Measurements from ENCODE around the gene MAPK7.
A peak's percentile ranks its signal among the peaks of the same experiment; 100 is the strongest.
"Not testable (repeated sequence)": the region's sequence is repeated elsewhere in the genome, so short reads cannot be mapped to it uniquely, and the experiment has no call there.

MAPK7 gene

GRCh38 chr17:19343671-19344151, 34.6 kb upstream of the MAPK7 start:
- no peak for DNase-seq

- DNase-seq, result no peak
Measured at GRCh38 chr17:19344311-19345066, 33.8 kb upstream of the MAPK7 start.

- DNase-seq, result no peak
Measured at GRCh38 chr17:19345067-19345460, 33.2 kb upstream of the MAPK7 start.

GRCh38 chr17:19345486-19346350, 32.6 kb upstream of the MAPK7 start:
- DNase-seq, result no peak

- DNase-seq, result no peak
Measured at GRCh38 chr17:19346351-19347255, 31.7 kb upstream of the MAPK7 start.

GRCh38 chr17:19347323-19348080, 30.8 kb upstream of the MAPK7 start:
- DNase-seq, result no peak

- DNase-seq, result no peak
Measured at GRCh38 chr17:19348081-19348650, 30.1 kb upstream of the MAPK7 start.

GRCh38 chr17:19348806-19349205, 29.5 kb upstream of the MAPK7 start:
- DNase-seq, result no peak

GRCh38 chr17:19353401-19353800, 24.9 kb upstream of the MAPK7 start:
- not testable (repeated sequence) for DNase-seq

- no peak for DNase-seq
Measured at GRCh38 chr17:19354748-19355147, 23.6 kb upstream of the MAPK7 start.

- DNase-seq, result no peak
Measured at GRCh38 chr17:19357351-19357750, 20.9 kb upstream of the MAPK7 start.

- no peak for DNase-seq
Measured at GRCh38 chr17:19357761-19358160, 20.5 kb upstream of the MAPK7 start.

- DNase-seq, result no peak
Measured at GRCh38 chr17:19359151-19359550, 19.1 kb upstream of the MAPK7 start.

- DNase-seq, result no peak
Measured at GRCh38 chr17:19359856-19360255, 18.4 kb upstream of the MAPK7 start.

GRCh38 chr17:19360772-19361171, 17.5 kb upstream of the MAPK7 start:
- no peak for DNase-seq

- no peak for DNase-seq
Measured at GRCh38 chr17:19361326-19361725, 17.0 kb upstream of the MAPK7 start.

GRCh38 chr17:19361944-19362276, 16.4 kb upstream of the MAPK7 start:
- DNase-seq, result no peak

GRCh38 chr17:19362277-19363113, 15.8 kb upstream of the MAPK7 start, which contains the start of gene B9D1:
Gene B9D1, minus strand, starts transcription at chr17:19362723. Its CDS starts 154 bp downstream, at chr17:19362569.
- peak; percentile 93 for DNase-seq

GRCh38 chr17:19363114-19363438, 15.2 kb upstream of the MAPK7 start:
- no peak for DNase-seq

GRCh38 chr17:19363460-19364035, 14.8 kb upstream of the MAPK7 start:
- DNase-seq, result no peak
